Glomerular endothelial cell (primary cell): Measurements from ENCODE around the gene TBX3. TPM values are rescaled to one million over a fixed set of nuclear protein-coding genes. Genes with fewer than 3 reads are reported as not detected.

ENCODE experiments used
- DNase-seq: peaks from one replicate; pipeline ENCODE4 v3.0.0-alpha.2; 2011; ENCODE audit warnings: low read depth, low spot score; ENCODE audit errors: extremely low read depth
- total RNA-seq: library from RNA; depleted of rRNA; stranded (reverse); fragments of >200 nt; gene quantifications from 2 replicates; pipeline ENCODE4 v1.2.3, GENCODE V29; 2015

The TBX3 gene
- total RNA-seq, 1 donor from 2014 or later, result 6.9 TPM

DNA sequence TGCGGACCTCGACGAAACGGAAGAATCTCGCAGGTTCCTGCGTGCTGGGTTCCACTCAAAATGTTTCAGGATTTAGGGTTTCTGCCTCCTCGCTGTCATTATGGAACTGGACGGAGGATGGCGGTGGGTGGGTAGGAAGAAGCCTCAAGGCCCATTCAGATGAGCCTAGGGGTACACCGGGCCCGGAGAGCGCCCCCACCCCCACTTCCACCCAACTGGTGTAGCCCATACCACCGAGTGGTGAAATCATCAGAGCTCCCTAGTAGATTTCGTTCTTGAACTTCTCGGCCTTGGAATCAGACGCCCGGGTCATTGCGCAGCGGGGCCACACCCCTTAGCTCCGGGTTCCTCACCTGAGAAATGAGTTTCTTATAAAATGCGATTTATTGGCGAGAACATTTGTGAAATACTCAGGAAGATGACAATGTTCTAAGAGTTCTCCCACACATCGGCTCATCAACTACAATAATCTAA, 13.3 kb upstream of the TBX3 start:
- no peak for DNase-seq

DNA sequence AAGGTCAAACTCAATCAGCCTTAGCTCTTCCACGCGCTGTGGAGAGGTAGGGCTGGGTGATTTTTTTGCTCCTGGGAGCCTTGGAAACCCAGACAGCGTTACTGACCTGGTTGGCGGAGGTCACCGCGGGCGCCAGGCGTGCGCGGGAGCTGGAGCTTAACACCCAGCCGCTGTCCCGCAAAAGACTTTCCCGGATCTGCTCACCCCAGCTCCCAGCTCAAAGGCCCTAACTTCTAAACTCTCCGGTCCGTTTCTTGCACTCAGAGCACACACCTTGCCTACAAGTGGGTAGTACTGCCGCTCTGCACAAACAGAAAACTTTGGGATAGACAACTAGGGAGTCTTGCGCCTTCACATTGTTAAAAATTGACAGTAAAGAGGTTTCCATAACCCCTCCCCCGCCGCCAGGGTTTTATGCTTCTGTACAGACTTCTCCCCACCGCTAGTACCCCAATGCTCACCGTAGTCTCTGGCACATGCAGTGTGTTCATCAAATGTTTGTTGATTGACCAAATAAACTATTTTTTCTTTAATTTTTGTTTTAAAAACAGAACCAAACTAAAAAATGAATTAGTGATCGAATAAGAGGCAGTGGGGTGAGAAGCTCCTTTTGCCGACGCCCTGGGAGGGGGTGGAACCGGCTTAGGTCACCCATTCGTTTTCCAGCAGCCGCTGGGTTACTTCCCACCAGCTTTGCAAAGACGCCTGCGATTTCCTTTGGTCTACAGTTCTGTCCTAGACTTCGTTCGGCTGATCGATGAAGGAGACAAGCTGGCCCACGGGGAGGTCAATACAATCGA, 12.7 kb upstream of the TBX3 start:
- DNase-seq, result no peak

DNA sequence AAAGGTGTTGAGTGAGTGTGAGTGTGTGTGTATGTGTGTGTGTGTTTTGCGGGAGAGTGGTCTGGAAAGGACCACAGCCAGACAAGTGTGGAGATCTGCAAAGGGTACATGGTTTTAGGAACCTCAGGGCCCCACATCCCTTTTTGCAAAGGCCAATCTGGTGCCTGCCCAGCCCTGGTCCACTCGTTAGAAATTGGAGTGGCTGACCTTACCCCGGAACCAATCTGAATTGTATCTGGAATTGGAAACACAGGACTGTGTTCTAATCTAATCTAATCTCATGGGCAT, 11.3 kb upstream of the TBX3 start:
- no peak for DNase-seq

DNA sequence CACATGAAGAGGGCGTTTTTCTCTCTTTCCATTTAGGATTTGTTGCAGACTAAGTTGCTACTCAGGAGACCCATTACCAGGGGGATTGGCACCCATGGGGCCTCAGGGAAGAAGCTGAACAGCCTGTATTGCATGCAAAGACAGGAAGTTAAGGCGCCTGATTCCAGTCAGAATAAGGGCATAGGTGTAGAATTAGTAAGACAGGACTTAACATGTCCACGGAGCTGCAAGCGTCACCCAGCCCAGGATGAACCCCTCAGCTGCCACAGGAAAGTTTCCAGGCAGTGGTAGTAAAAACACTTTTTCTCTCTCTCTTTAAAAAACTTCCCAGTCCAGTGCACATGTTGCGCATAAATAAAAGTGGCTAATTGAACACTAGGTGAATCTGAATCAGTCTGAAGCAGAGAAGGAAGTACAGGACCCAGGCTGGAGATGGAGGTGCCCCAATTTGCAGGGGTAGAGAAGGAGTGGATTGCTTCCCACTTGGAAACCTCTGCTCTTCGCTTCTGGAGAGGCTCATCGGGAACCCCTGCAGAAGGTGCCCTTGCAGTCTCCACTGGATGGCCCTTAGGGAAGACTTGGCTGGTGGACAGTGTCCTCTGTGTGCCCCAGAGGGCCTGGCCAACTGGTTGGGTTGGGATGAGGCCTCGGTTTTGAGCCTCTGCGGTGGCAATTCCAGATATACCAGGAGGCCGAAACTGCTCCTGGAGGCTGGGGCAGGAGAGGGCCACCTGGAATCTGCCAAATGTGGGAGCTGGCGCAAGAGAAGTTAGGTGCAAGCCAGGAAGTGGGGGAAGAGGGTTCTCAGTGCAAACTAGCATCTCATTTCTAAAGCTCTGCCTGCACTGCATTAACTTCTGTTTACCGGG, 10.7 kb upstream of the TBX3 start:
- DNase-seq, result no peak

DNA sequence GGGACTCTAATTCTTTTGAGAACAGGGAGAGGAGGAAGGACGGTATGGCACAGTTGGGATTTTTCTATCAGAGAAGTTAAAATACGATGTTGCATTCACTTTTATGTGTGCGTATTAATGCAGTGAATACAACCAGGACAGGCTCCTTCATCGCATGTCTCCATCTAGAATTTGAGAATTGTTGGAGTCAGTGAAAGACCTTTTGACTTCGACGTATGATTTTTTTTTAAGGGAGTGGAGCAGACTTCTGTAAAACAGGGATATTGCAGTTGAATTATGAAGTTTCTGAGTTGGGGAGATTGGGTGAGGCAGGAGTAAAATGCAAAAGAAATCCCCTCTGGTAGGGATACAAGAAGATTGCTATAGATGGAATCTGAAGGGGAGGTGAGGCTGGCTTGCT, 9.6 kb upstream of the TBX3 start:
- DNase-seq, result no peak

DNA sequence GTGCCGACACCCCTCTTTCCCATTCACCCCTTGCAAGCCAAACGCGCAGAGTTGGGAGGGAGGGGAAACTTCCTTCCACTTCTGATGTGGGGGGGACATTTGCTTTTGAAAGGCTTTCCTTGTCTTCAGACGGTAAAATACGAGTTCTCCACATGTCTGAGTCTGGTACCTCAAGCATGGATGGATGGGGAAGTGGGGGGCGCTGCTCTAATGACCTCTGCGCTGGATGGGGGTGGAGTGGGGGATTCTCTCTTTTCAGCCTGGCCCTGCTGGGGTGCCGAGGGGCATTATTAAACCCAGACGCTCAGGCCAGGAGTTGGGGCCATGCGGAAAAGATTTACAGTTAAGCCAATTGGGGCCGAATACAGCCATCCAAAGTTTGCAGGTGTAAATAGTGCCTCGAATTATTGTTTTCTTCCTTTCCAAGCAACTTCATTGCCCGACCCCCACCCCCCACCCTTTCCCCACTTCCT, 9.1 kb upstream of the TBX3 start:
- no peak for DNase-seq

DNA sequence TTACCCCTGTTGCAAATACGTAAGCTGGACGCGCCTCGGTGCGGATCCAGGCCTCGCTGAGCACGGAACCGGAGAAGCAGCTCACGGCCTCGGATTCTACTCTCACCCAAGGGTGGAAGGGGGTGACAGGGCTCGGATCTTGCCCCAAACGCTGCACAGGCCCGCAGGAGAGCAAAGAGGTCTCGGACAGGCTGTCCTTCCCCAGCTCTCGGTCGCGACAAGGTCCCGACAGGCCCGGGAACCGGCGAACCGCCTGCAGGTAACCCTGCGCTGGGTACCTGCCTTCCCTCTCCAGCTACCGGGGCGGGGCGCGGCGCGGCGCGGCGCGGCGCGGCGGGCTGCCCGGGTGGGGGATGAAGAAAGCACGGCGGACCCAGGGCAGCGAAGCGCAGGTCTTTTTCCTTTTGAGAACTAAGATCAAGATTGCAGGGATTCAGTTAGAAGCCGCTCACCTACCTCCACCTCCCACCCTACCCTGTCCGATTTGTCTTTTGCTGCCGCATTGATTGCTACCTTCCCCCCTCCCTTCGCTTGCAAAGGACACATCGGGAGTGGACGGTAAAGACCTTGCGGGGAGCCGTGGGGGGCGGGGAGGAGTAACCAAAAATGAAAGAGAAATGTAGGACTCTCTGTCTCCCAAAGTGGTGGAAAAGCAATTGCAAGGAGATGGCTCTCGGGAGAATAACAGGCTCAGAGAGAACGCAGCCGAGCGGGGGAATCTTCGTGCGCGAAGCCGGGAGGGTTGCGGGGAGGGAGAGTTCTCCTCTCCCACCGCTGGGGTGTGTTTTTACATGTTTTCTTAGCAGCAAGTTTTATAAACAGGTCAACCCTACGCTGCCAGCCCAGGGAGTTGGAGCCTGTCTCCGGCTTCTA, 8.4 kb upstream of the TBX3 start:
- DNase-seq, result no peak

DNA sequence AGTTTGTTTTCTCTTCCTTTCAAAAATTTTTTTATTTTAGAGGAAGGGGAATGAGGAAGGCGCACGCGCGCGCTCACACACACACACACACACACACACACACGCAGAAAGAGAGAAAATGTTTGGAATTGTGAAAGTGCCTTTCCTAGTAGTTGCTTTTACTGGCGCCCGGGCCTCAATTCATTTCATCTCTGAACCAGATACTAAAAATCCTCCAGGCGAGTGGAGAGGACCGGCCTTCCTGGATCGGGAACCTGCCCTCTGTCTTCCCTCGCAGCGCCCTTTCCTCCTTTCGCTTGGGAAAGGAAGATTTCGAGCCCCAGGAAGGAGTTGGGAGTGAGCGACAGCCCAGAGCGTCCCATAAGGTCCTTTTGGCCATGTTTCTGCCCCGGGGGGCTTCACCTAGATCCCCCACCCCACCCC, 7.8 kb upstream of the TBX3 start:
- DNase-seq, result no peak

DNA sequence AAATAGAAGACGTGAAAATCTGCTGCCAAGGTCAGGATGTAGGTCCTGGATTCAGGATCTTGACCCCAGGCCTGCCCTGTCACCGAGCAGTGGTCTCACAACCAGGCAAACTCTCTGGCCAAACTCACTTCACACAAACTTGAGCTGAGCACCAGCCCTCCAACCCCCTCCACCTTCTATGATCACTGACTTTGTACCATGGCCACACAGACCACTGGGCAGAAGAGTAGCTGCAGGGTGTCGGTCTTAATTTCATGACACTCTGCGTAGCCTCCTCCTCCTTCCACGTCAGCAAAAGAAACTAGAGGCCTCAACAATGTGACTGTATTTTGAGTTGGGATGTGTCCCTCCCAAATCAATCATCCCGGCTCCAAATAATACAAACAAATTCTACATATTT, 7.2 kb upstream of the TBX3 start:
- DNase-seq, result no peak

DNA sequence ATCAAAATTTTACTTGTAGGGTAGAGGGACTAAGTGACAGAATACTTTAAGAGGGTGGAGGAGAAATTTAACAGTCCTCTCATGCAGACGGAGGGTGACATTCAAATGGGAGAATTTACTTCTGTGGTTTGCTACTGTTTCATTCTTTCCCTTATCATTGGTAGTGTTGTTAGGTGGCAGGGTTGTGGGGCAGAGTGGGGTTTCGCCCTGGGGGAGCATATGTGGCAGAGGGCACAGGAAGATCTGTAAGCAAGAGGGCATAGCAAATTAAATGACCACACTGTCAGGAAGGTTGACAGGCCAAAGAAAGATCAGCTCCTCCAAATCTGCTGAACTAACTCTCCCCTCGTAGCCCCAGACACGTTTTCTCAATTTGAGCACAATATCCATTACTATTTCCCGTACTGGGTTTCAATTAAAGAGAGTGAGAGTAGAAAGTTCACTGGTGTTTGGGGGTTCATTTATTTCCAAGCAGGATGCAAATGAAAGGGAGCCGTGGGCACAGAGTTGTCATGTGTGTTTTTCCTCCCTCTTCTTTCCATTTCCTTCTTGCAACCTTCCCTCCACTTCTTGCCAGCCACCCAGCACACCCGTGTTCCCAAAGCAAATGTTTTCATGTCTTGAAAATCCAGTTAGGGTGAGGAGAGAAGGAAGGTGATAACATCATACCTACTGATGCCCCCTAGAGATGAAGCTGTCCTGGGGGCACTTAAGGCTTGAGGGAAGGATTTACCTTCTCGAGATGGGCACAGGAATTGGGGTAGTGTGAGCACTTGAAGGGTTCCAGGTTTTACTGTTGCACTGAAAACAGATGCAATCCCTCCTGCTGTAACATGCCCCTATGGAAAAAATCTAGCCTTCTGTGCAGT, 6.5 kb upstream of the TBX3 start:
- no peak for DNase-seq

DNA sequence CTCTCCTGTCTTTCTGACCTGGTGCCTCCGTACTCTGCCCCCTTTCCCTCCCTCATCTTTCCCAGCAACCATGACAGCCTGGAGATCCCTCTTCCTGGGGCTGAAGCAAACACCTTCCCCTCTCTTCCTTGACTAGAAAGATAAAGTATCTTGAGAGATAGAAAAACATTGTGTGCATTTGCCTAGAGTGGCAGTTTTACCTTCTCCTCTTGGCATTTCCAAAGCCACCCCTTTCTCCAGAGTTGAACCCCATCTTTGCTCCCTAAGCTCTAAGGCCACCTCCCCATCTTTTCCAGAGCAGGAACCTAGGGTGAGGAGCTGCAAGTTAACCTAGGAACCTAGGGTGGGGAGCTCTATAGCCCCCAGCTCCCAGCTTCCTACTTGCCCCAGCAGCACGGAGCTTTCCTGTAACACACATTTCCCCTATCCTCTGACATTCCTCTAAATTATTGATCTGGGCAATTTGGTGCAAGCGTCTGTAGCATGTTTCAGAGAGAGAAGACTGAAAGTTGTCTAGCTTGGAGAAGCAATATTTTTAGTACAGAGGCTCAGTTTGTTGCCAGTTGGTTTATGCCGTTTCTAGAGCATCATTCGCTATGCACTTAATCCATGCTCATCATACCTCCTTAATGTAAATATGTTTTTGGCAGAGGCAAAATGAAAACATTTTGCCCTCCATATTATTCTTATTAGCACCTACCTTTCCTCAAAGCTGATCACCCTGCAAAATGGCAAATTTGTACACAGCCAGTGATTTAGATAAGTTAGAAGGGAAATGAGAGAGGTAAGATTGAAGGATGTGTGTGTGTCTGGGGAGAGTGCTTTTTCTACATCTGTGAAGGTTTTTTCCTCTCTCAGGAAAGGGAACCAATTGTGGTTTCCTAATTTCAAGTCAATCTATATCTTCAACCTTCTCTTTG, 5.4 kb upstream of the TBX3 start:
- no peak for DNase-seq

DNA sequence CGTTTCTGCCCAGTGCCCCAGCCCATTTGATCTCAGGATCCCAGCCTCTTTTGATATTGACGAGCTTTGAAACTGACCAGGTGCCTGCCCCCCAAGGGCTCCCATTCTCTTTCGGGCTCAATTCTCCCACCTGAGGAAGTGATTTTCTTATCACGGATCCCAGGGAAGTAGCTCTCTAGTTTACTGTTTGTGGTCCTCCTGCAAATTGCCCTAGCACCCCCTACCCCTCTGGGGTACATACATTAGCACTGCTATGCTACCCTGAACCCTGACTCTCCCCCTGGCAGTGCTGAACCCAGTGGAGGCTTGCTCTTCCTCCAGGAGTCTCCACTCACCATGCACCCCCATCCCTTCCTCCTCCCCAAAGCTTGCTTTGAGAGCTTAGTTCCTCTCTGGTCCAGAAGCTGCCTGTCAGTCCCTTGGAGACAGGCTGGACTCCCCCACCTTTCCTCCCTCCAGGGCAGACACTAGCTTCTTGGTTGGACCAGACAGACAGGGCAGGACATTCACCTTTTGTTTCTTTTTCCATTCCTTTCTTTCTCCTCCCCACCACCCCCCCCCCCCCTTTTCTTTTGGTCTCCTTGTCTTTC, 4.4 kb upstream of the TBX3 start:
- no peak for DNase-seq

DNA sequence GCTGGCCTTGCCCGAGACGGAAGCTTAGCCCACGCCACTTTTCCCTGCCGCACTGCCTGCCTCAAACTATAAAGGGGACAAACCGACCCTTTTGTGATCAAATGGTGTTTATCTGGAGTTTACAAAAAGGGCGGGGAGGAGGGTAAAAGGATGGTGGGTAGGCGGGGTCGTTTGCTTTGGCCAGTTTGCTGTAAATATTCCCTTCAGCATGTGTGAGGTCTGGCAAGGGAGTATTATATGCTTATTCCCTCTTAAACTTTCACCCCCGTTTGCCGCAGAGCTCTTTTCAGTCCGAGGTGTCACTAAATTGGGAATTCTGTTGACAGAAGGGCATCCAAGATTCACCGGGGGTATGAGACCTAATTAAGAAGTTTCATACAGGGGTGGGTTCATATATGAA, 3.8 kb upstream of the TBX3 start:
- DNase-seq, result no peak

DNA sequence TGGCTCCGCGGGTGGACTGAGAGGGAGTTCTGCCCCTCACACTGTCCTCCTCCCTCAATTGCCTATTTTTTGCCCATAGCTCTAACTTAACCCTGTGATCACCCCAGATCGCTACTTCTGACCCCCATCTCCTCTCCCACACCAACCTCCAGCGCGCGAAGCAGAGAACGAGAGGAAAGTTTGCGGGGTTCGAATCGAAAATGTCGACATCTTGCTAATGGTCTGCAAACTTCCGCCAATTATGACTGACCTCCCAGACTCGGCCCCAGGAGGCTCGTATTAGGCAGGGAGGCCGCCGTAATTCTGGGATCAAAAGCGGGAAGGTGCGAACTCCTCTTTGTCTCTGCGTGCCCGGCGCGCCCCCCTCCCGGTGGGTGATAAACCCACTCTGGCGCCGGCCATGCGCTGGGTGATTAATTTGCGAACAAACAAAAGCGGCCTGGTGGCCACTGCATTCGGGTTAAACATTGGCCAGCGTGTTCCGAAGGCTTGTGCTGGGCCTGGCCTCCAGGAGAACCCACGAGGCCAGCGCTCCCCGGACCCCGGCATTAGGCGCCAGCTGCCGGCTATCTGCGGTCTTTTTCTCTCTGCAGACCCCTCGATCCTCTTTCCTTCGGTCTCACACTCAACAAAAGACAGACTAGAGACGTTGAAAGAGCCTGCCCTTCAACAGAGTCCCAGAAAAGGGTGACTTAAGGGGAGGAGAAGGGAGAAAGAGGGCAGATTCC, 3.0 kb upstream of the TBX3 start:
- DNase-seq, result no peak

DNA sequence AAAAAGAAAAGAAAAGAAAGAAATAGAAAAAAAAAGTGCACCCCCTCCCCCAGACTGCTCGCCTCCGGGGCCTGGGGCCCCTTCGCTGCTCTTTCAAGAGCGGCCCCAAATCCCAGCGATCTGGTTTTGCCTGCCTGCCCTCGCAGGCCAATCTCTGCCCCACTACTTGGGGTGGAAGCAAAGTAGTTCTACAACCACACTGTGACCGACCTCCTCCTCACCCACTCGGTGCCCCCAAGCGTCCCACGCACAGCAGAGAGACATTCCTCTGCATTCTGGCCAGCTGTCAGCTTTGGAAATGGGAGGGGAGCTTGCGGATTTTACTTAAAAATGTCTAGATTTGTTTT, 2.4 kb upstream of the TBX3 start:
- DNase-seq, result no peak

DNA sequence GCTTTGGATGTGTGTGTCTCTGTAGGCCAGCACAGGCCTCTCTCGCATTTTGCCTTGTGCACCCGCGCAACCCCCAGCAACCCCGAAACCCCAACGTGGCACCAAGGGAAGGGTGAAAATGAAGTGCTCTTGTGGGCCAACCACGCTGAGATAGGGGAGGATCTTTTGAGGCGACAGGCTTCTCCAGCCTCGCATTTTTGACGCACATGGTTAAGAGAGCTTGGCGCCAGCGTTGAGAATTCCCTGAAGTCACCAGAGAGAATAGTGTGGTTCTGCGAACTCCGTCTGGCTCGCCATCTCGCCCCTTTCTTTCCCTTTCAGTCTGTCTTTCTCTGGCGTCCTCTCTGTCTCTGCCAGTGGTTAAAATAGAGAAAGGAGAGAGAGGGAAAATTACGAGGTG, 1.9 kb upstream of the TBX3 start:
- DNase-seq, result no peak

DNA sequence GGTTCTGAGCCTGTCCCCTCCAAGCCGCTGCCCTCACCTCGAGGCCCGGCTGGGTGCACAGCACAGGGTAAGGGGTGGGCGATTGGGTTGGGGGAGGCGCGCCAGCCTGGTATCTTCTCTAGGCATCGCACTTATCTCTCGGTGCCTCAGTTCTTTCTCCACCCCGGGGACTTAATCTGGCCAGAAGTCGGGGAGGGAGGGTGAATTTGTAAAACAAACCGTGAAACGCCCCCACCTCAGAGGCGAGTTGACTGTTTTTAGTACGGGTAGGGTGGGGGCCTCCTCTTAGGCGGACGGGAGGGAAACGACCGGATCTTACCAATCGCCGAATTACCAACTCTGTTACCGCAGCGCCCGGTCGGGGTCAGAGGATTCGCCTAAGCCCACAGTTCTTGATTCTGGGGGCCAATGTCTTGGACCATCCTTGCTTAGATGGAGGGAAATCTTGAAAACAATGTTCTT, 1.4 kb upstream of the TBX3 start:
- DNase-seq, result no peak

DNA sequence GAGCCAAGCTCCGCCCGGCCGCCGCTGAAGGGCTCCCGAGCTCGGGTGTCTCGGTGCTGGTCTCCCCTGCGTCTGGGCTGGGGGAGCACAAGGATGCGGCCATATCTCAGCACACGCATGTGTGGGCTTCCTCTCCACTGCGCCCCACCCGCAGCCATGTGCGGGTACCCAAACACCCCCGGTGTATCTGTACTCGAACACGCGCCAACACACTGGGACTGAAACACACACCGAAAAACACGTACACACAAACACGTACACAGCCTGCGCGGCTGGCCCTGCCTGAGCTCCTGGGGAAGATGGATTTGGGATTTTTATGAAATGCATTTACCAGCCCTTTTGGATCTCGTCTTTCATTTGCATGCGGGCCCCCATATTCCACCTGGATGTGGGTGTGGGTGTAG, 897 bp upstream of the TBX3 start:
- DNase-seq, result no peak
